OCI-LY7 (cell line): ENCODE results near the gene TMEM131L. TPM values are rescaled to one million over a fixed set of nuclear protein-coding genes. Genes with fewer than 3 reads are reported as not detected.

Experiments
- BruUV-seq: library from RNA; stranded (reverse); fragments of 400-500 nt; replicated peaks from 2 replicates; lab custom pipeline; 2021; lab: Mats Ljungman, UMichigan
- CTCF ChIA-PET: fragments of 300-600 bp; sonication (Branson Sonifier 250); formaldehyde crosslinking; loops from one replicate; lab custom pipeline; 2022; ENCODE audit warnings: antibody characterized with exemption; ENCODE audit not compliant: unreplicated experiment; lab: Charles Lee
- POLR2A ChIA-PET: fragments of 300-600 bp; sonication (Branson Sonifier 250); formaldehyde crosslinking; loops from one replicate; lab custom pipeline; 2022; ENCODE audit warnings: antibody characterized with exemption; lab: Charles Lee
- DNase-seq: peaks from one replicate; pipeline ENCODE4 v3.0.0-alpha.2; 2015; ENCODE audit warnings: low spot score
- H2AFZ ChIP-seq: fragments of 200-600 bp; sonication (generic), shearing (Covaris generic); 2 replicates; pipeline ENCODE4 v1.6.1; 2014; ENCODE audit warnings: mild to moderate bottlenecking, antibody characterized with exemption, low read length, moderate library complexity
- H3K27ac ChIP-seq: fragments of 200-600 bp; sonication (generic); 2 replicates; pipeline ENCODE4 v1.5.1; 2014; ENCODE audit warnings: mixed run types, low read depth, mild to moderate bottlenecking, moderate library complexity, low read length, inconsistent platforms; ENCODE audit not compliant: poor library complexity, severe bottlenecking
- H3K36me3 ChIP-seq: fragments of 200-600 bp; sonication (generic); 2 replicates; pipeline ENCODE4 v1.6.1; 2014; ENCODE audit warnings: mild to moderate bottlenecking, antibody characterized with exemption, low read length, moderate library complexity, mixed read lengths; ENCODE audit not compliant: insufficient read depth
- H3K4me1 ChIP-seq: fragments of 200-600 bp; sonication (generic); 2 replicates; pipeline ENCODE4 v1.5.1; 2014; ENCODE audit warnings: mild to moderate bottlenecking, low read length; ENCODE audit not compliant: insufficient read depth, poor library complexity, severe bottlenecking
- H3K4me2 ChIP-seq: fragments of 200-600 bp; sonication (generic); 2 replicates; pipeline ENCODE4 v1.6.1; 2014; ENCODE audit warnings: mild to moderate bottlenecking, low read length
- H3K4me3 ChIP-seq: fragments of 200-600 bp; sonication (generic); 2 replicates; pipeline ENCODE4 v1.5.1; 2014; ENCODE audit warnings: mild to moderate bottlenecking, low read depth, low read length; ENCODE audit not compliant: poor library complexity, severe bottlenecking
- H3K79me2 ChIP-seq: fragments of 200-600 bp; sonication (generic); 2 replicates; pipeline ENCODE4 v1.6.1; 2016; ENCODE audit warnings: low read depth, mild to moderate bottlenecking, low read length, moderate library complexity, mixed read lengths; ENCODE audit not compliant: insufficient read depth
- H3K9me2 ChIP-seq: fragments of 200-600 bp; sonication (generic); 2 replicates; pipeline ENCODE4 v1.6.1; 2016; ENCODE audit warnings: mild to moderate bottlenecking, low read length, mixed read lengths; ENCODE audit not compliant: insufficient read depth
- H3K9me3 ChIP-seq: fragments of 200-600 bp; sonication (generic); 2 replicates; pipeline ENCODE4 v1.6.1; 2014; ENCODE audit warnings: mild to moderate bottlenecking, mixed run types, low read length, mixed read lengths
- H4K20me1 ChIP-seq: fragments of 200-600 bp; sonication (generic); 2 replicates; pipeline ENCODE4 v1.6.1; 2014; ENCODE audit warnings: mild to moderate bottlenecking, antibody characterized with exemption, low read length, moderate library complexity, mixed read lengths; ENCODE audit not compliant: insufficient read depth
- CTCF ChIP-seq: fragments of 200-600 bp; sonication (generic); conservative IDR thresholded peaks from 2 replicates; pipeline ENCODE4 v1.5.1; 2014; ENCODE audit warnings: mild to moderate bottlenecking, antibody characterized with exemption, low read length, moderate library complexity, mixed read lengths
- EZH2phosphoT487 ChIP-seq: fragments of 200-600 bp; sonication (generic); IDR thresholded peaks from 2 replicates; pipeline ENCODE4 v1.6.1; 2018; ENCODE audit warnings: low read depth, borderline replicate concordance, mild to moderate bottlenecking, mixed run types, antibody characterized with exemption, low read length, moderate library complexity, mixed read lengths
- intact Hi-C: fragments of 100-400 bp; cut with micrococcal nuclease; formaldehyde crosslinking; loops from one replicate; pipeline ENCODE4 v1.10.0; 2022; ENCODE audit not compliant: unreplicated experiment
- total RNA-seq, 2 experiments: library from RNA; depleted of rRNA in 1 of 2; stranded (reverse); fragments of >200 nt in 1 of 2; shearing (Covaris generic) in 1 of 2; gene quantifications; 2 replicates each; pipeline ENCODE4 v1.2.3, GENCODE V29; 2014 to 2022

Gene TMEM131L
- total RNA-seq, 2 experiments from 2014 or later, result 133 to 148 TPM

- Histone ChIP-seq H3K36me3 (peaks cover 97% of the 10 kb centered on the region), H3K4me1 (peaks cover 95% of the 10 kb centered on the region), H3K4me2 (peak overlapping the region; percentile 44), H3K79me2 (peaks cover 95% of the 10 kb centered on the region), H3K9me3 (no peaks in the 10 kb centered on the region), H4K20me1 (peaks cover 9% of the 10 kb centered on the region; the same call in 1 of the 2 replicates), H3K27ac (peak overlapping the region; percentile 85), H3K4me3 (no peak overlapping the region), H3K9me2 (no peaks in the 10 kb centered on the region), H2AFZ (no peak overlapping the region)
- ChIA-PET POLR2A (interaction anchor here (0.6 to 2.0 kb wide), 10 partner anchors 13 to 225 kb away, joined by 3 to 13 read pairs (median 4); no protein-coding TSS in a partner anchor), CTCF (no interaction called here)
- BruUV-seq, result no TSS peak
- no peak for DNase-seq
- TF ChIP-seq EZH2phosphoT487 (no peak), CTCF (no peak)
- intact Hi-C loops, result no loop called here
Measured at GRCh38 chr4:153571006-153571545, 104.9 kb downstream of the TMEM131L start.

- H3K9me2 ChIP-seq, result no peaks in the 10 kb centered on the region
- H3K36me3 ChIP-seq, result peaks cover 97% of the 10 kb centered on the region
- peak overlapping the region; percentile 77 for H3K4me2 ChIP-seq
- TF ChIP-seq CTCF, result no peak
- TF ChIP-seq EZH2phosphoT487, result no peak
- intact Hi-C loops, result no loop called here
- DNase-seq, result no peak
- CTCF ChIA-PET, result no interaction called here
- H2AFZ ChIP-seq, result no peak overlapping the region
- H3K27ac ChIP-seq, result peak overlapping the region; percentile 85
- peaks cover 97% of the 10 kb centered on the region for H3K79me2 ChIP-seq
- H4K20me1 ChIP-seq, result 0 out of 2 replicates have a peak, but pooled peaks cover 4% of the 10 kb centered on the region
- peak overlapping the region; percentile 42 for H3K4me3 ChIP-seq
- H3K4me1 ChIP-seq, result peaks cover 100% of the 10 kb centered on the region
- H3K9me3 ChIP-seq, result no peaks in the 10 kb centered on the region
- BruUV-seq, result no TSS peak
- POLR2A ChIA-PET, result interaction anchor here (0.5 to 2.0 kb wide), 8 partner anchors 11 to 227 kb away, joined by 3 to 6 read pairs (median 4); no protein-coding TSS in a partner anchor
Measured at GRCh38 chr4:153572609-153573008, 106.4 kb downstream of the TMEM131L start.

- peak overlapping the region; percentile 85 for H3K27ac ChIP-seq
- H3K4me2 ChIP-seq, result peak overlapping the region; percentile 77
- peaks cover 97% of the 10 kb centered on the region for H3K79me2 ChIP-seq
- CTCF ChIA-PET, result interaction anchor here (0.7 to 1.8 kb wide), 4 partner anchors 11 to 227 kb away, joined by 3 to 6 read pairs (median 4); no protein-coding TSS in a partner anchor
- intact Hi-C loops, result no loop called here
- H3K36me3 ChIP-seq, result peaks cover 97% of the 10 kb centered on the region
- TF ChIP-seq CTCF, result no peak
- no peaks in the 10 kb centered on the region for H3K9me2 ChIP-seq
- no TSS peak for BruUV-seq
- no peak overlapping the region for H2AFZ ChIP-seq
- no peaks in the 10 kb centered on the region for H3K9me3 ChIP-seq
- peaks cover 96% of the 10 kb centered on the region for H3K4me1 ChIP-seq
- H4K20me1 ChIP-seq, result 0 out of 2 replicates have a peak, but pooled peaks cover 4% of the 10 kb centered on the region
- peak overlapping the region; percentile 42 for H3K4me3 ChIP-seq
- DNase-seq, result no peak
- POLR2A ChIA-PET, result interaction anchor here (0.7 to 1.7 kb wide), 11 partner anchors 11 to 228 kb away, joined by 3 to 10 read pairs (median 4); partner anchors contain the start of gene TMEM131L
Measured at GRCh38 chr4:153573221-153573620, 107.1 kb downstream of the TMEM131L start.
